DND-41 (cell line): ENCODE data around the gene SLC4A11.

ENCODE experiments used
- EZH2 ChIP-seq: IDR thresholded peaks from 3 replicates; pipeline ENCODE4 v1.6.1; 2012; ENCODE audit warnings: borderline replicate concordance, low read depth, mild to moderate bottlenecking, moderate library complexity, low read length, inconsistent platforms; ENCODE audit not compliant: severe bottlenecking
- TF ChIP-seq, protein P1 (sequence below): IDR thresholded peaks from 2 replicates; pipeline ENCODE4 v1.5.1; 2012; ENCODE audit warnings: borderline replicate concordance, low read length, moderate library complexity, mild to moderate bottlenecking; ENCODE audit not compliant: poor library complexity, severe bottlenecking; ENCODE audit errors: extremely low read depth

- TF ChIP-seq, protein P1, sequence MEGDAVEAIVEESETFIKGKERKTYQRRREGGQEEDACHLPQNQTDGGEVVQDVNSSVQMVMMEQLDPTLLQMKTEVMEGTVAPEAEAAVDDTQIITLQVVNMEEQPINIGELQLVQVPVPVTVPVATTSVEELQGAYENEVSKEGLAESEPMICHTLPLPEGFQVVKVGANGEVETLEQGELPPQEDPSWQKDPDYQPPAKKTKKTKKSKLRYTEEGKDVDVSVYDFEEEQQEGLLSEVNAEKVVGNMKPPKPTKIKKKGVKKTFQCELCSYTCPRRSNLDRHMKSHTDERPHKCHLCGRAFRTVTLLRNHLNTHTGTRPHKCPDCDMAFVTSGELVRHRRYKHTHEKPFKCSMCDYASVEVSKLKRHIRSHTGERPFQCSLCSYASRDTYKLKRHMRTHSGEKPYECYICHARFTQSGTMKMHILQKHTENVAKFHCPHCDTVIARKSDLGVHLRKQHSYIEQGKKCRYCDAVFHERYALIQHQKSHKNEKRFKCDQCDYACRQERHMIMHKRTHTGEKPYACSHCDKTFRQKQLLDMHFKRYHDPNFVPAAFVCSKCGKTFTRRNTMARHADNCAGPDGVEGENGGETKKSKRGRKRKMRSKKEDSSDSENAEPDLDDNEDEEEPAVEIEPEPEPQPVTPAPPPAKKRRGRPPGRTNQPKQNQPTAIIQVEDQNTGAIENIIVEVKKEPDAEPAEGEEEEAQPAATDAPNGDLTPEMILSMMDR: no peak
- no peak for TF ChIP-seq EZH2
Observed at GRCh38 chr20:3248993-3249347, 10.0 kb upstream of the SLC4A11 start.
